Activated CD4-positive, alpha-beta memory T cell treated with anti-CD3 and anti-CD28 coated beads for 36 hours (primary cell): Measurements from ENCODE around the gene NEDD4L. TPM values are rescaled to one million over a fixed set of nuclear protein-coding genes. Genes with fewer than 3 reads are reported as not detected.

Experiments
- CTCF ChIA-PET: fragments of 350-600 bp; sonication (Branson Sonifier 250); formaldehyde crosslinking; loops from one replicate; lab custom pipeline; 2021; ENCODE audit warnings: antibody characterized with exemption, inconsistent platforms; lab: Charles Lee
- POLR2A ChIA-PET: fragments of 350-600 bp; sonication (Branson Sonifier 250); formaldehyde crosslinking; loops from one replicate; lab custom pipeline; 2021; ENCODE audit warnings: antibody characterized with exemption; lab: Charles Lee
- DNase-seq: peaks from one replicate; pipeline ENCODE4 v3.0.0-alpha.2; 2020
- H3K27ac Mint-ChIP-seq: one replicate; pipeline ENCODE4 v1.8.0; 2021; ENCODE audit warnings: mixed read lengths
- H3K27me3 Mint-ChIP-seq: one replicate; pipeline ENCODE4 v1.8.0; 2021; ENCODE audit warnings: mixed read lengths
- H3K36me3 Mint-ChIP-seq: one replicate; pipeline ENCODE4 v1.8.0; 2021; ENCODE audit warnings: mixed read lengths
- H3K4me1 Mint-ChIP-seq: one replicate; pipeline ENCODE4 v1.8.0; 2021; ENCODE audit warnings: low read depth, mixed read lengths
- H3K4me3 Mint-ChIP-seq: one replicate; pipeline ENCODE4 v1.8.0; 2021; ENCODE audit warnings: mild to moderate bottlenecking, mixed read lengths
- H3K9me3 Mint-ChIP-seq: one replicate; pipeline ENCODE4 v1.8.0; 2021; ENCODE audit warnings: mixed read lengths
- intact Hi-C: fragments of 100-400 bp; cut with micrococcal nuclease; formaldehyde crosslinking; loops from one replicate; pipeline ENCODE4 v1.15.1; 2023
- total RNA-seq, 2 experiments: library from RNA; stranded (reverse); gene quantifications; one replicate each; pipeline ENCODE4 v1.2.3, GENCODE V29; 2021

Gene NEDD4L
- total RNA-seq, 2 experiments from 2014 or later: 3.4 to 3.8 TPM

DNA sequence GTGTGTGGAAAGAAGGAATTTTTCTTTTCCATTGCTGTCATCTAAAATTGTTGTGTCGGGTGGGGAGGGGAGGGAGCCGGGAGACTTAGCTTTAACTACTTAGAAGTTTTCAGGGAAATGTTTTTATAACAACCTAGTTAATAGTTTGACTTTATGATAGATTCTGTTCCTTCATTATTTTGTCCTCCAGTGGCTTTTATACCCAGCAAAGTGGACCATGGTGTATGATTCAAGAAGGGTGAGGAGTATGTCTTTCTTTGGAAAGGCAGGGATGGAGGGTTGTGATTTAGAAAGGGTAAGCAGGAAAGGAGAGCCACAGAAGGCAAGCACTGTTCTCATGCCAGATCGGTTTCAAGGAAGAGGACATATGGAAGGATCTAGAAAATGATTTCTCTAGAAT lies 261.8 kb downstream of the NEDD4L start:
- ChIA-PET CTCF (interaction anchor here (1.1 to 1.6 kb wide), 3 partner anchors 10 to 462 kb away, joined by 3 read pairs; no protein-coding TSS in a partner anchor), POLR2A (no interaction called here)
- Mint-ChIP-seq H3K27me3 (peaks cover 3% of the 10 kb centered on the region), H3K9me3 (peaks cover 7% of the 10 kb centered on the region), H3K4me1 (peaks cover 42% of the 10 kb centered on the region), H3K36me3 (peaks cover 3% of the 10 kb centered on the region), H3K4me3 (no peak overlapping the region), H3K27ac (no peak overlapping the region)
- no peak for DNase-seq
- intact Hi-C loops: no loop called here

DNA sequence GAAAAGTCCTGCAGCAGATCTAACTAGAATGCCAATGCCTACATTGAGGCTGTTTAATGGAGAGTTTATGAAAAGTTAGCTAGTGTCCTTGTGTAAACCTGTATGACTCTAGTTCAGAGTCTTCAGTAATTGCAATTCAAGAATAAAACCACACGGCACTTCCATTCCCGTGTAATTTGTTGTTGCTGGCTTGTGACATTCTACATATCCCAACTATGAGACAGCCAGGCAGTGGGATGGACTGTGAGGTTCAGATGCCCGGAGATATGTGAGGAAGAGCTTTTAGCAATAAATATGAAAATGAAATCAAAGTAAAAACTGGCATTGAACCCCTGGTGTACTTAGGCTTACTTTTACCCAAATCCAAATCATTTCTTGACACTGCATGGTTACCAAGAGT lies 263.4 kb downstream of the NEDD4L start:
- H3K27me3 Mint-ChIP-seq: peaks cover 5% of the 10 kb centered on the region
- peaks cover 3% of the 10 kb centered on the region for H3K36me3 Mint-ChIP-seq
- no peak overlapping the region for H3K4me3 Mint-ChIP-seq
- H3K9me3 Mint-ChIP-seq: peaks cover 7% of the 10 kb centered on the region
- POLR2A ChIA-PET: no interaction called here
- intact Hi-C loops: no loop called here
- no peak overlapping the region for H3K27ac Mint-ChIP-seq
- CTCF ChIA-PET: interaction anchor here (1.6 kb wide), 1 partner anchor 126 kb away, joined by 3 read pairs; no protein-coding TSS in a partner anchor
- DNase-seq: no peak
- peaks cover 46% of the 10 kb centered on the region for H3K4me1 Mint-ChIP-seq

GRCh38 chr18:58308463-58308862 lies 264.4 kb downstream of the NEDD4L start:
- H3K27ac Mint-ChIP-seq: no peak overlapping the region
- peaks cover 2% of the 10 kb centered on the region for H3K27me3 Mint-ChIP-seq
- DNase-seq: no peak
- H3K36me3 Mint-ChIP-seq: peaks cover 3% of the 10 kb centered on the region
- ChIA-PET POLR2A (no interaction called here), CTCF (interaction anchor here (1.3 kb wide), 1 partner anchor 13 kb away, joined by 4 read pairs; no protein-coding TSS in a partner anchor)
- H3K4me3 Mint-ChIP-seq: no peak overlapping the region
- H3K4me1 Mint-ChIP-seq: peaks cover 40% of the 10 kb centered on the region
- intact Hi-C loops: no loop called here
- peaks cover 7% of the 10 kb centered on the region for H3K9me3 Mint-ChIP-seq

GRCh38 chr18:58309099-58309498 lies 265.1 kb downstream of the NEDD4L start:
- Mint-ChIP-seq H3K36me3 (peaks cover 3% of the 10 kb centered on the region), H3K4me1 (peaks cover 36% of the 10 kb centered on the region), H3K4me3 (no peak overlapping the region), H3K27ac (no peak overlapping the region), H3K9me3 (peaks cover 7% of the 10 kb centered on the region), H3K27me3 (peaks cover 2% of the 10 kb centered on the region)
- intact Hi-C loops: no loop called here
- DNase-seq: no peak
- POLR2A ChIA-PET: no interaction called here
- CTCF ChIA-PET: interaction anchor here (1.3 kb wide), 1 partner anchor 13 kb away, joined by 4 read pairs; no protein-coding TSS in a partner anchor

DNA sequence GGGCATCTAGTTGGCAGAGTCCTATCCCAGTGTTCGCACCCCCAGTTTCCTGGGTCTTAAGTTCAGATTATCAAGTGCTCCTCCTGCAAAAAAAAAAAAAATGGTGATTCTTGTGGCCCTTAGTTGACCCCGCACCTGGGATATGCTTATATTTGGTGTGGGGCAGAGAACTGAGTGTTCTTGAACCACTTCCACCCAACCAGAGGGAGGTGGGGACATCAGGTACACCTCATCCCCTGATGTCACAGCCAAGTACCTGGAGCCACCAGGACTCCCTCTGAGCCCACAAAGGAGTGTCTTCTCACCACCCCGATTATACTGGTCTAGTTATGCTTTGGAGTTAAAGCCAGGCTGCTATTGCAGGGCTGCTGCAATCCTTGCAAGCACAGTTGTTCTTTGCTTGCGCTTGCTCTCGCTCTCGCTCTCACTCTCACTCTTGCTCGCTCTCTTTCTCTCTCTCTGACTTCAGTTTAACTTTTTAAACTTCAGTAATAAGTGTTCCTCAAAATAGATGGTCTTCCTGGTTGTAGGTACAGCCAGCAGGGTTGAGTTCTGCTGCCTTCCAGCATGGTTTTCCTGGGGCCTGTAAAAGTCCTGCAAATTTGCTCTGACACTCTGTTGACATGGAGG lies 265.7 kb downstream of the NEDD4L start:
- POLR2A ChIA-PET: no interaction called here

DNA sequence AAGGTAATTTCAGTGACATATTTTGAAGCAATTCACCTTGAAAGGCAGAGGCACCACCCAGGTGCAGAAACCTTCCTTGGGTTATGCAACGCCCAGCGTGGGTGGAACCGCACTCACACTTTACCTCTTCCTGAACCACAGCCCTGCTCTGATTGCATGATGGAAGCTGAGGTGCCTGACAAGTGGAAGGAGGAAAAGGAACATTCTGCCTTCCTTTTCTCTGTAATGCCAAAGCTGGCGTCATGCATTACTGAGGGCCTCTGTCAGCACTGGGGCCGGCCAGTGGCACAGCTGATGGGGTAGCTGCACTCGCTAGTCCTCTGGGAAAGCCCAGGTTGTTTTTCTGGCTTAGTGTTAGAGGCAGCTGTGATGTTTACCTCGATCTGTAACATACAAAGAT lies 266.5 kb downstream of the NEDD4L start:
- ChIA-PET CTCF (interaction anchor here (0.7 kb wide), 1 partner anchor 760 kb away, joined by 5 read pairs; no protein-coding TSS in a partner anchor), POLR2A (no interaction called here)
- H3K9me3 Mint-ChIP-seq: peaks cover 5% of the 10 kb centered on the region
- no peak overlapping the region for H3K27ac Mint-ChIP-seq
- peaks cover 3% of the 10 kb centered on the region for H3K36me3 Mint-ChIP-seq
- H3K4me1 Mint-ChIP-seq: peaks cover 33% of the 10 kb centered on the region
- peaks cover 2% of the 10 kb centered on the region for H3K27me3 Mint-ChIP-seq
- intact Hi-C loops: no loop called here
- DNase-seq: peak; percentile 64
- H3K4me3 Mint-ChIP-seq: no peak overlapping the region

More for the DNA sequence above, 265.7 kb downstream of the NEDD4L start:
- Mint-ChIP-seq H3K9me3 (peaks cover 7% of the 10 kb centered on the region), H3K27ac (no peak overlapping the region), H3K4me1 (peaks cover 32% of the 10 kb centered on the region), H3K36me3 (peaks cover 3% of the 10 kb centered on the region), H3K27me3 (peaks cover 2% of the 10 kb centered on the region), H3K4me3 (no peak overlapping the region)
- no peak for DNase-seq
- intact Hi-C loops: no loop called here
- CTCF ChIA-PET: no interaction called here

DNA sequence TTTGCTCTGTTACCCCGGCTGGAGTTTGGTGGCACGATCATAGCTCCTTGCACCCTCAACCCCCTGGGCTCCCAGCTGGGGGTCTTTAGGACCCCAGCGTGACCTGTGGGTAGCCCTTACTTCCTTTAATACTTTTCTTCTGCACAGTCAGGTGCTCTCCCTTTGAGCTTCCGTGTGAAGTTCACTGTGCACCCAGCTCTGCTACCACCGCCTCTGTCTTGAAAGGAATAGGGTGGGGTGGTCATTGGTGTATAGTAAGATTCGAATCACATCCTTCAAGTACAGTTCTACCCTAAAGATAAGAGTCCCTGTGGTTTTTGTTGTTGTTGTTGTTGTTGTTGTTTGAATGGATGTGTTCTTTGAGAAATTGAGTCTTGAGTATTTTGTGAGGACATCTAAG lies 267.4 kb downstream of the NEDD4L start:
- no peaks in the 10 kb centered on the region for H3K36me3 Mint-ChIP-seq
- DNase-seq: no peak
- POLR2A ChIA-PET: no interaction called here
- peaks cover 38% of the 10 kb centered on the region for H3K4me1 Mint-ChIP-seq
- intact Hi-C loops: no loop called here
- no peaks in the 10 kb centered on the region for H3K9me3 Mint-ChIP-seq
- CTCF ChIA-PET: no interaction called here
- no peak overlapping the region for H3K4me3 Mint-ChIP-seq
- H3K27me3 Mint-ChIP-seq: peaks cover 2% of the 10 kb centered on the region
- H3K27ac Mint-ChIP-seq: no peak overlapping the region

DNA sequence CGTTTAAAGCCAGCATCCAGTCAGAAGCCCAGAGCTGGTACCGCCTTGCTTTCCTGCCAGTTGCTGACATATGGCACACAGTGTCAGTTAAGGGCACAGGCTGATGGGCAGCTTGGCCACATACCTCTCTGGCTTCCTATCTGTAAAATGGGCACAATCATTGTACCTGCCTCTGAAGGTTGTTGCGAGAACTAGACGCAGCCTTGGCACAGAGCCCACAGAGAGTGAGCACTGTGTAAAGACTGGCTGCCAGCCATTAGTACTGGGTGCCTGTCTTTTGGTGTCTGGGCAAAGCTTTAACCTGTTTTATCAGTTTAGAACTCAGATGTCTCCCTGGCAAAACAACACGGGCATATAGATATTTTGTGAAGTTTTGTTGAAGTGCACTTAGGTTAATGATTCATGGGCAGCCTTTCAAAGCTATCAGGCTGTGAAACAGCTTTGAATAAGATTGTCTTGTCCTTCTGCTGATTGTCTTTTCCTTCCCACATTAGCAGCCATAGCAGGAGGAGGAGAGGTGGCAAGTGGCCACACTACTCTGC lies 269.5 kb downstream of the NEDD4L start:
- intact Hi-C loops: no loop called here
- POLR2A ChIA-PET: no interaction called here
- DNase-seq: no peak
- no peaks in the 10 kb centered on the region for H3K36me3 Mint-ChIP-seq
- H3K4me3 Mint-ChIP-seq: no peak overlapping the region
- H3K27ac Mint-ChIP-seq: no peak overlapping the region
- CTCF ChIA-PET: interaction anchor here (1.7 kb wide), 1 partner anchor 10 kb away, joined by 4 read pairs; no protein-coding TSS in a partner anchor
- H3K27me3 Mint-ChIP-seq: peaks cover 2% of the 10 kb centered on the region
- H3K4me1 Mint-ChIP-seq: peaks cover 47% of the 10 kb centered on the region
- H3K9me3 Mint-ChIP-seq: no peaks in the 10 kb centered on the region

DNA sequence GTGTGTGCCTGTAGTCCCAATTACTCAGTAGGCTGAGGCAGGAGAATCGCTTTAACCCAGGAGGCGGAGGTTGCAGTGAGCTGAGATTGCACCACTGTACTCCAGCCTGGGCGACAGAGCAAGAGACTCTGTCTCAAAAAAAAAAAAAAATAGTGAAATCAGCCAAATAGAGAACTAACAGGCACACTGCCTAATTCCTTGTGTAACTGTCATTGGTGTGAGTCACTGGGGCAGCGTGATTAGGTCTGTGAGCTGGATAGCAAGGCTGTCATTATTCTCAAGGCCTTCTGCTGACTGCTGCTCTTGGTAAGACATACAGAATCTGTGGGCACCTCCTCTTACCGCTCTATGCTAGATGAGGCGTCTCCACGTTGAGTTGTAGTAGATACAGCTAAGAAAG lies 270.3 kb downstream of the NEDD4L start:
- no peak for DNase-seq

DNA sequence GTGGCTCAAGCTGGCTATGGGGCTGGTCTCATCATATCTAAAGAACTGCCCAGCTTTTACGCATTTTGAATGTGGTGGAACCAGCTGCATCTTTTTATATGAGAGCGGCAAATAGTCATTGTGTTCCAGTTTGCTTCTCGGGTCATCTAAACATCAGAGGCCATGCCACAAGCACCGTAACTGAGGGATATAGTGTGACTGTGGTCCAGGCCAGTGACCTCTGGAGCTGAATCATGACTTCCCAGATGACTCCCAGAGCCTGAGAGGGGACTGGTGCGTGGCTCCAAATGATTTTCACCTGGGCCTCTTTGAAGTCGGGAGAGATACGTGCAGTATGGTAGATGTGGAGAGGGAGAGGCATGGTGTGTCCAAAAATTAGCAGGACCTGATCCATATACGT lies 271.0 kb downstream of the NEDD4L start:
- intact Hi-C loops: no loop called here
- ChIA-PET POLR2A (no interaction called here), CTCF (interaction anchor here (1.7 kb wide), 1 partner anchor 12 kb away, joined by 4 read pairs; no protein-coding TSS in a partner anchor)
- no peak overlapping the region for H3K27ac Mint-ChIP-seq
- no peaks in the 10 kb centered on the region for H3K9me3 Mint-ChIP-seq
- H3K4me1 Mint-ChIP-seq: peaks cover 37% of the 10 kb centered on the region
- no peak for DNase-seq
- no peak overlapping the region for H3K4me3 Mint-ChIP-seq
- no peaks in the 10 kb centered on the region for H3K36me3 Mint-ChIP-seq
- peaks cover 2% of the 10 kb centered on the region for H3K27me3 Mint-ChIP-seq

More for the DNA sequence above, 270.3 kb downstream of the NEDD4L start:
- Mint-ChIP-seq H3K36me3 (no peaks in the 10 kb centered on the region), H3K27ac (no peak overlapping the region), H3K27me3 (peaks cover 2% of the 10 kb centered on the region), H3K9me3 (no peaks in the 10 kb centered on the region), H3K4me3 (no peak overlapping the region), H3K4me1 (peaks cover 43% of the 10 kb centered on the region)
- intact Hi-C loops: no loop called here
- ChIA-PET CTCF (interaction anchor here (1.7 kb wide), 1 partner anchor 11 kb away, joined by 4 read pairs; no protein-coding TSS in a partner anchor), POLR2A (no interaction called here)

DNA sequence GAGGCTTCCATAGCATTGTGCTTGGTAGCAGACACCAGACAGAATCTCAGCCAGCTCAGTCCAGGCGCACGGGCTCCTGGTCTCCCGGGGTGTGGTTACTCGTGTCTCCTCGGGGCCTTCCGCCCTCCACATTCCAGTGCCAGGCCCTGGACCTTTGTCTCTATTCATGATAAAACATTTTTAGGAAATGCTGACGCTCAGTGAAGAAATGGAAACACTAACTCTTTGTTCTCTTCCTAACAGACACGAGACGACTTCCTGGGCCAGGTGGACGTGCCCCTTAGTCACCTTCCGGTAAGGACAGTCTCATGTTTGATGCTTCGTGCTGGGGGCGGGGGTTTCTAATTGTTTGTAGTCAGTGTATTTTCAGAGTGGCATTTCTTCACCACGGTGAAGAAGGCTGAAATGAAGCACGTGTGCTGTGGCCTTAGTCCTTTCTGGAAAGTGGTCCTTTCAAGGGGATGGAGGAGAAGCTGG lies 271.8 kb downstream of the NEDD4L start:
- POLR2A ChIA-PET: no interaction called here
- no peaks in the 10 kb centered on the region for H3K36me3 Mint-ChIP-seq

More for the DNA sequence above, 271.8 kb downstream of the NEDD4L start:
- DNase-seq: peak; percentile 40
- Mint-ChIP-seq H3K27me3 (peaks cover 2% of the 10 kb centered on the region), H3K27ac (peak overlapping the region; percentile 25), H3K4me3 (no peak overlapping the region), H3K9me3 (no peaks in the 10 kb centered on the region), H3K4me1 (peaks cover 29% of the 10 kb centered on the region)
- intact Hi-C loops: no loop called here
- CTCF ChIA-PET: interaction anchor here (0.6 to 1.1 kb wide), 2 partner anchors 10 to 221 kb away, joined by 3 to 4 read pairs; no protein-coding TSS in a partner anchor
